ENCODE measurements around the gene ITGB3. TPM values are rescaled to one million over a fixed set of nuclear protein-coding genes. Genes with fewer than 3 reads are reported as not detected.

ITGB3 gene
- total and polyA plus RNA-seq, 9 of the 15 experiments (the other 6 are each of a cell fraction or from before 2014, with no cell fraction given), result 0.08 to 2.6 (median 0.62) TPM; not detected in 1

DNA sequence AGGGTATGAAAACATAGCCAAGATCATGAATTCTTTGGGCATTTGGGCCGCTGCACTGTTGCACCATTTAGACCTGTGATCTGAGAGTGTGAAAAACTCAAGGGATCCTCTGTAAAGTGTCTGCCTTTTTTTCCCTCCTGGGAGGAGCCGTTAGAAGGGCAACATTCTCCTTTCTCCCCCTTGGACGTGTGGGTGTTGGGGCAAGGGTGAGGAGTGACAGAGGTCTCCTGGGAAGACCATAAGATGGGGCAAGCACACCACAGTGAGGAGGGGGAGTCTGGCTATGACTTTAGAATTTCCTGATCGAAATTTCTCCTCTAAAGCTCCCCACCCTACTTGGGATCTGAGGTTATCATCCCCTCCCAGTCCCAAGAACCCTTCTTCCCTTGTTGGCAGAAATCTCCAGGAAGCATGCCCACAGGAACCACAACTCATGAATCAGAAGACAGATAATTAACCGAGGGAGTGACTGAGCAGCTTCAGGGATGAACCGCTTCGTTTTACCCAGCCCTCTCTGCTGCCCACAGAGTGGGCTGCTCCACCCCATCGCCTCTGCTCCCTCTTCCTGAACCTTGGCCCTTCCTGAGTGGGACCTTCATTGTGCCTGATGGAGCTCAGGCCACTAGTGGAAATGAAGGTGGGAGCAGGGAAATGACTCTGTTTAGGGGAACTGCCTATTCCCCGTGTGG, 4.2 kb downstream of the ITGB3 start (continued):
- TF ChIP-seq, protein P1, sequence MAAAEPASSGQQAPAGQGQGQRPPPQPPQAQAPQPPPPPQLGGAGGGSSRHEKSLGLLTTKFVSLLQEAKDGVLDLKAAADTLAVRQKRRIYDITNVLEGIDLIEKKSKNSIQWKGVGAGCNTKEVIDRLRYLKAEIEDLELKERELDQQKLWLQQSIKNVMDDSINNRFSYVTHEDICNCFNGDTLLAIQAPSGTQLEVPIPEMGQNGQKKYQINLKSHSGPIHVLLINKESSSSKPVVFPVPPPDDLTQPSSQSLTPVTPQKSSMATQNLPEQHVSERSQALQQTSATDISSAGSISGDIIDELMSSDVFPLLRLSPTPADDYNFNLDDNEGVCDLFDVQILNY (CRISPR knock-in tag; IDR thresholded peaks at IDR 0.05), result no peak
- TF ChIP-seq ZNF77 (CRISPR knock-in tag; IDR thresholded peaks at IDR 0.05) (no peak), KDM2B (CRISPR knock-in tag; IDR thresholded peaks at IDR 0.05) (no peak), ZBTB8A (IDR thresholded peaks at IDR 0.05; ENCODE audit: partially characterized antibody) (no peak), NR2C2 (CRISPR knock-in tag; IDR thresholded peaks at IDR 0.05) (no peak), NR2C2 (tag; IDR thresholded peaks at IDR 0.05) (peak; percentile 45; the same call in 1 of the 2 replicates)
- TF ChIP-seq, protein P2, sequence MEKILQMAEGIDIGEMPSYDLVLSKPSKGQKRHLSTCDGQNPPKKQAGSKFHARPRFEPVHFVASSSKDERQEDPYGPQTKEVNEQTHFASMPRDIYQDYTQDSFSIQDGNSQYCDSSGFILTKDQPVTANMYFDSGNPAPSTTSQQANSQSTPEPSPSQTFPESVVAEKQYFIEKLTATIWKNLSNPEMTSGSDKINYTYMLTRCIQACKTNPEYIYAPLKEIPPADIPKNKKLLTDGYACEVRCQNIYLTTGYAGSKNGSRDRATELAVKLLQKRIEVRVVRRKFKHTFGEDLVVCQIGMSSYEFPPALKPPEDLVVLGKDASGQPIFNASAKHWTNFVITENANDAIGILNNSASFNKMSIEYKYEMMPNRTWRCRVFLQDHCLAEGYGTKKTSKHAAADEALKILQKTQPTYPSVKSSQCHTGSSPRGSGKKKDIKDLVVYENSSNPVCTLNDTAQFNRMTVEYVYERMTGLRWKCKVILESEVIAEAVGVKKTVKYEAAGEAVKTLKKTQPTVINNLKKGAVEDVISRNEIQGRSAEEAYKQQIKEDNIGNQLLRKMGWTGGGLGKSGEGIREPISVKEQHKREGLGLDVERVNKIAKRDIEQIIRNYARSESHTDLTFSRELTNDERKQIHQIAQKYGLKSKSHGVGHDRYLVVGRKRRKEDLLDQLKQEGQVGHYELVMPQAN (IDR thresholded peaks at IDR 0.05; ENCODE audit: borderline replicate concordance), result no peak
- TF ChIP-seq, protein P3, sequence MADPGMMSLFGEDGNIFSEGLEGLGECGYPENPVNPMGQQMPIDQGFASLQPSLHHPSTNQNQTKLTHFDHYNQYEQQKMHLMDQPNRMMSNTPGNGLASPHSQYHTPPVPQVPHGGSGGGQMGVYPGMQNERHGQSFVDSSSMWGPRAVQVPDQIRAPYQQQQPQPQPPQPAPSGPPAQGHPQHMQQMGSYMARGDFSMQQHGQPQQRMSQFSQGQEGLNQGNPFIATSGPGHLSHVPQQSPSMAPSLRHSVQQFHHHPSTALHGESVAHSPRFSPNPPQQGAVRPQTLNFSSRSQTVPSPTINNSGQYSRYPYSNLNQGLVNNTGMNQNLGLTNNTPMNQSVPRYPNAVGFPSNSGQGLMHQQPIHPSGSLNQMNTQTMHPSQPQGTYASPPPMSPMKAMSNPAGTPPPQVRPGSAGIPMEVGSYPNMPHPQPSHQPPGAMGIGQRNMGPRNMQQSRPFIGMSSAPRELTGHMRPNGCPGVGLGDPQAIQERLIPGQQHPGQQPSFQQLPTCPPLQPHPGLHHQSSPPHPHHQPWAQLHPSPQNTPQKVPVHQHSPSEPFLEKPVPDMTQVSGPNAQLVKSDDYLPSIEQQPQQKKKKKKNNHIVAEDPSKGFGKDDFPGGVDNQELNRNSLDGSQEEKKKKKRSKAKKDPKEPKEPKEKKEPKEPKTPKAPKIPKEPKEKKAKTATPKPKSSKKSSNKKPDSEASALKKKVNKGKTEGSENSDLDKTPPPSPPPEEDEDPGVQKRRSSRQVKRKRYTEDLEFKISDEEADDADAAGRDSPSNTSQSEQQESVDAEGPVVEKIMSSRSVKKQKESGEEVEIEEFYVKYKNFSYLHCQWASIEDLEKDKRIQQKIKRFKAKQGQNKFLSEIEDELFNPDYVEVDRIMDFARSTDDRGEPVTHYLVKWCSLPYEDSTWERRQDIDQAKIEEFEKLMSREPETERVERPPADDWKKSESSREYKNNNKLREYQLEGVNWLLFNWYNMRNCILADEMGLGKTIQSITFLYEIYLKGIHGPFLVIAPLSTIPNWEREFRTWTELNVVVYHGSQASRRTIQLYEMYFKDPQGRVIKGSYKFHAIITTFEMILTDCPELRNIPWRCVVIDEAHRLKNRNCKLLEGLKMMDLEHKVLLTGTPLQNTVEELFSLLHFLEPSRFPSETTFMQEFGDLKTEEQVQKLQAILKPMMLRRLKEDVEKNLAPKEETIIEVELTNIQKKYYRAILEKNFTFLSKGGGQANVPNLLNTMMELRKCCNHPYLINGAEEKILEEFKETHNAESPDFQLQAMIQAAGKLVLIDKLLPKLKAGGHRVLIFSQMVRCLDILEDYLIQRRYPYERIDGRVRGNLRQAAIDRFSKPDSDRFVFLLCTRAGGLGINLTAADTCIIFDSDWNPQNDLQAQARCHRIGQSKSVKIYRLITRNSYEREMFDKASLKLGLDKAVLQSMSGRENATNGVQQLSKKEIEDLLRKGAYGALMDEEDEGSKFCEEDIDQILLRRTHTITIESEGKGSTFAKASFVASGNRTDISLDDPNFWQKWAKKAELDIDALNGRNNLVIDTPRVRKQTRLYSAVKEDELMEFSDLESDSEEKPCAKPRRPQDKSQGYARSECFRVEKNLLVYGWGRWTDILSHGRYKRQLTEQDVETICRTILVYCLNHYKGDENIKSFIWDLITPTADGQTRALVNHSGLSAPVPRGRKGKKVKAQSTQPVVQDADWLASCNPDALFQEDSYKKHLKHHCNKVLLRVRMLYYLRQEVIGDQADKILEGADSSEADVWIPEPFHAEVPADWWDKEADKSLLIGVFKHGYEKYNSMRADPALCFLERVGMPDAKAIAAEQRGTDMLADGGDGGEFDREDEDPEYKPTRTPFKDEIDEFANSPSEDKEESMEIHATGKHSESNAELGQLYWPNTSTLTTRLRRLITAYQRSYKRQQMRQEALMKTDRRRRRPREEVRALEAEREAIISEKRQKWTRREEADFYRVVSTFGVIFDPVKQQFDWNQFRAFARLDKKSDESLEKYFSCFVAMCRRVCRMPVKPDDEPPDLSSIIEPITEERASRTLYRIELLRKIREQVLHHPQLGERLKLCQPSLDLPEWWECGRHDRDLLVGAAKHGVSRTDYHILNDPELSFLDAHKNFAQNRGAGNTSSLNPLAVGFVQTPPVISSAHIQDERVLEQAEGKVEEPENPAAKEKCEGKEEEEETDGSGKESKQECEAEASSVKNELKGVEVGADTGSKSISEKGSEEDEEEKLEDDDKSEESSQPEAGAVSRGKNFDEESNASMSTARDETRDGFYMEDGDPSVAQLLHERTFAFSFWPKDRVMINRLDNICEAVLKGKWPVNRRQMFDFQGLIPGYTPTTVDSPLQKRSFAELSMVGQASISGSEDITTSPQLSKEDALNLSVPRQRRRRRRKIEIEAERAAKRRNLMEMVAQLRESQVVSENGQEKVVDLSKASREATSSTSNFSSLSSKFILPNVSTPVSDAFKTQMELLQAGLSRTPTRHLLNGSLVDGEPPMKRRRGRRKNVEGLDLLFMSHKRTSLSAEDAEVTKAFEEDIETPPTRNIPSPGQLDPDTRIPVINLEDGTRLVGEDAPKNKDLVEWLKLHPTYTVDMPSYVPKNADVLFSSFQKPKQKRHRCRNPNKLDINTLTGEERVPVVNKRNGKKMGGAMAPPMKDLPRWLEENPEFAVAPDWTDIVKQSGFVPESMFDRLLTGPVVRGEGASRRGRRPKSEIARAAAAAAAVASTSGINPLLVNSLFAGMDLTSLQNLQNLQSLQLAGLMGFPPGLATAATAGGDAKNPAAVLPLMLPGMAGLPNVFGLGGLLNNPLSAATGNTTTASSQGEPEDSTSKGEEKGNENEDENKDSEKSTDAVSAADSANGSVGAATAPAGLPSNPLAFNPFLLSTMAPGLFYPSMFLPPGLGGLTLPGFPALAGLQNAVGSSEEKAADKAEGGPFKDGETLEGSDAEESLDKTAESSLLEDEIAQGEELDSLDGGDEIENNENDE (IDR thresholded peaks at IDR 0.05; ENCODE audit: low read depth, low read length), result no peak
- TF ChIP-seq, protein P4, sequence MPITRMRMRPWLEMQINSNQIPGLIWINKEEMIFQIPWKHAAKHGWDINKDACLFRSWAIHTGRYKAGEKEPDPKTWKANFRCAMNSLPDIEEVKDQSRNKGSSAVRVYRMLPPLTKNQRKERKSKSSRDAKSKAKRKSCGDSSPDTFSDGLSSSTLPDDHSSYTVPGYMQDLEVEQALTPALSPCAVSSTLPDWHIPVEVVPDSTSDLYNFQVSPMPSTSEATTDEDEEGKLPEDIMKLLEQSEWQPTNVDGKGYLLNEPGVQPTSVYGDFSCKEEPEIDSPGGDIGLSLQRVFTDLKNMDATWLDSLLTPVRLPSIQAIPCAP (CRISPR knock-in tag; IDR thresholded peaks at IDR 0.05; ENCODE audit: borderline replicate concordance), result no peak
- TF ChIP-seq, protein P5, sequence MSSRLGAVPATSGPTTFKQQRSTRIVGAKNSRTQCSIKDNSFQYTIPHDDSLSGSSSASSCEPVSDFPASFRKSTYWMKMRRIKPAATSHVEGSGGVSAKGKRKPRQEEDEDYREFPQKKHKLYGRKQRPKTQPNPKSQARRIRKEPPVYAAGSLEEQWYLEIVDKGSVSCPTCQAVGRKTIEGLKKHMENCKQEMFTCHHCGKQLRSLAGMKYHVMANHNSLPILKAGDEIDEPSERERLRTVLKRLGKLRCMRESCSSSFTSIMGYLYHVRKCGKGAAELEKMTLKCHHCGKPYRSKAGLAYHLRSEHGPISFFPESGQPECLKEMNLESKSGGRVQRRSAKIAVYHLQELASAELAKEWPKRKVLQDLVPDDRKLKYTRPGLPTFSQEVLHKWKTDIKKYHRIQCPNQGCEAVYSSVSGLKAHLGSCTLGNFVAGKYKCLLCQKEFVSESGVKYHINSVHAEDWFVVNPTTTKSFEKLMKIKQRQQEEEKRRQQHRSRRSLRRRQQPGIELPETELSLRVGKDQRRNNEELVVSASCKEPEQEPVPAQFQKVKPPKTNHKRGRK (tag; IDR thresholded peaks at IDR 0.05), result no peak
